CD14-positive monocyte (primary cell): ENCODE measurements around the gene FAM210A. TPM values are rescaled to one million over a fixed set of nuclear protein-coding genes. Genes with fewer than 3 reads are reported as not detected.

Experiments
- DNase-seq, 3 donors: peaks; one replicate each; pipeline ENCODE4 v3.0.0-alpha.2; 2011 to 2022
- H2AFZ ChIP-seq: 2 replicates; pipeline ENCODE4 v1.6.0; 2012; ENCODE audit warnings: mild to moderate bottlenecking, low read depth, low read length, inconsistent platforms; ENCODE audit not compliant: insufficient read depth, poor library complexity, severe bottlenecking
- H3K27ac ChIP-seq, 2 donors: 1 replicate in 1 of 2; 2 replicates in 1 of 2; pipeline ENCODE4 v1.5.1; 2012 to 2013; ENCODE audit warnings: low read length in 2 of 2, control low read depth in 1 of 2, inconsistent platforms in 1 of 2, low read depth in 1 of 2, mild to moderate bottlenecking in 1 of 2
- H3K27me3 ChIP-seq, 2 donors: one replicate each; pipeline versions ENCODE4 v1.6.0 to v1.6.1; 2011 to 2013; ENCODE audit warnings: low read length in 2 of 2; ENCODE audit not compliant: control insufficient read depth in 2 of 2, insufficient read depth in 2 of 2
- H3K36me3 ChIP-seq, 2 donors: replicated peaks in 1 of 2; 1 replicate in 1 of 2; 2 replicates in 1 of 2; pipeline versions ENCODE4 v1.5.1 to v1.6.1; 2012 to 2013; ENCODE audit warnings: low read length in 2 of 2, control low read depth in 1 of 2, inconsistent platforms in 1 of 2, mild to moderate bottlenecking in 1 of 2; ENCODE audit not compliant: insufficient read depth in 2 of 2, control insufficient read depth in 1 of 2
- H3K4me1 ChIP-seq, 2 donors: 1 replicate in 1 of 2; 2 replicates in 1 of 2; pipeline versions ENCODE4 v1.5.1 to v1.6.1; 2012 to 2013; ENCODE audit warnings: low read length in 2 of 2, control low read depth in 1 of 2, inconsistent platforms in 1 of 2, mild to moderate bottlenecking in 1 of 2, moderate library complexity in 1 of 2; ENCODE audit not compliant: insufficient read depth in 2 of 2, control insufficient read depth in 1 of 2
- H3K4me2 ChIP-seq: replicated peaks from 2 replicates; pipeline ENCODE3; 2012; ENCODE audit warnings: low read length, moderate library complexity, mild to moderate bottlenecking; ENCODE audit not compliant: poor library complexity, severe bottlenecking; ENCODE audit errors: extremely low read depth
- H3K4me3 ChIP-seq, 3 experiments: fragments of 200-600 bp in 1 of 3; sonication (generic) in 1 of 3; replicated peaks in 1 of 3; 1 replicate in 2 of 3; 2 replicates in 1 of 3; pipeline ENCODE4 v1.5.1; 2011 to 2013; ENCODE audit warnings: low read length in 3 of 3, mild to moderate bottlenecking in 3 of 3, control low read depth in 2 of 3, low read depth in 2 of 3, inconsistent platforms in 1 of 3, moderate library complexity in 1 of 3
- H3K79me2 ChIP-seq: 2 replicates; pipeline ENCODE4 v1.6.0; 2012; ENCODE audit warnings: mild to moderate bottlenecking, control low read depth, inconsistent platforms, low read length, moderate library complexity; ENCODE audit not compliant: insufficient read depth
- H3K9ac ChIP-seq: 2 replicates; pipeline ENCODE4 v1.6.0; 2017; ENCODE audit warnings: low read length, mild to moderate bottlenecking; ENCODE audit not compliant: insufficient read depth, poor library complexity, severe bottlenecking
- H3K9me3 ChIP-seq, 2 donors: replicated peaks in 1 of 2; 1 replicate in 1 of 2; 2 replicates in 1 of 2; pipeline versions ENCODE4 v1.5.1 to v1.6.1; 2012 to 2013; ENCODE audit warnings: low read length in 2 of 2, control low read depth in 1 of 2; ENCODE audit not compliant: control insufficient read depth in 1 of 2, insufficient read depth in 1 of 2
- H4K20me1 ChIP-seq: 2 replicates; pipeline ENCODE4 v1.6.0; 2012; ENCODE audit warnings: mild to moderate bottlenecking, low read length, control low read depth, moderate library complexity; ENCODE audit not compliant: insufficient read depth
- H3K27ac Mint-ChIP-seq, 7 donors: one replicate each; pipeline ENCODE4 v1.8.0; 2020; ENCODE audit warnings: mild to moderate bottlenecking in 7 of 7, mixed read lengths in 7 of 7, moderate library complexity in 6 of 7, inconsistent platforms in 2 of 7
- H3K27me3 Mint-ChIP-seq, 3 donors: one replicate each; pipeline ENCODE4 v1.8.0; 2021 to 2022; ENCODE audit warnings: low read depth in 3 of 3, mild to moderate bottlenecking in 3 of 3, mixed read lengths in 3 of 3, moderate library complexity in 3 of 3, inconsistent platforms in 1 of 3
- H3K36me3 Mint-ChIP-seq, 2 donors: one replicate each; pipeline ENCODE4 v1.8.0; 2020; ENCODE audit warnings: mixed read lengths in 2 of 2, inconsistent platforms in 1 of 2, mild to moderate bottlenecking in 1 of 2
- H3K4me1 Mint-ChIP-seq: one replicate; pipeline ENCODE4 v1.8.0; 2020; ENCODE audit warnings: mild to moderate bottlenecking, mixed read lengths
- H3K4me3 Mint-ChIP-seq, 2 donors: one replicate each; pipeline ENCODE4 v1.8.0; 2020; ENCODE audit warnings: mild to moderate bottlenecking in 2 of 2, mixed read lengths in 2 of 2, moderate library complexity in 1 of 2
- H3K9me3 Mint-ChIP-seq, 7 donors: one replicate each; pipeline ENCODE4 v1.8.0; 2020 to 2022; ENCODE audit warnings: mixed read lengths in 7 of 7, mild to moderate bottlenecking in 6 of 7, moderate library complexity in 6 of 7, inconsistent platforms in 2 of 7
- WGBS: methylation state at CpG from one replicate; pipeline ENCODE4 v1.1.5; 2013; ENCODE audit warnings: missing lambda C conversion rate; ENCODE audit not compliant: insufficient coverage; 5-methylcytosine and 5-hydroxymethylcytosine counted together
- intact Hi-C, 2 donors: fragments of 100-400 bp; cut with micrococcal nuclease; formaldehyde crosslinking; loops; one replicate each; pipeline versions ENCODE4 v1.15.0 to v1.15.1; 2023
- polyA plus RNA-seq, 3 donors: library from polyadenylated mRNA; depleted of rRNA in 1 of 3; unstranded in 2 of 3; stranded (reverse) in 1 of 3; fragments of 300-500 nt in 2 of 3; fragments of >200 nt in 1 of 3; fragmentation: Illumina TruSeq in 2 of 3; gene quantifications; 1 replicate in 2 of 3; 2 replicates in 1 of 3; pipeline ENCODE4 v1.2.3, GENCODE V29; 2012 to 2021
- TF ChIP-seq, protein P1 (sequence below): fragments of 200-600 bp; IDR thresholded peaks from one replicate; pipeline ENCODE4 v1.8.0; 2022; ENCODE audit warnings: antibody characterized with exemption, mild to moderate bottlenecking

FAM210A gene
- polyA plus RNA-seq, 3 donors, result 2.8 to 6.9 (median 6.9) TPM

DNA sequence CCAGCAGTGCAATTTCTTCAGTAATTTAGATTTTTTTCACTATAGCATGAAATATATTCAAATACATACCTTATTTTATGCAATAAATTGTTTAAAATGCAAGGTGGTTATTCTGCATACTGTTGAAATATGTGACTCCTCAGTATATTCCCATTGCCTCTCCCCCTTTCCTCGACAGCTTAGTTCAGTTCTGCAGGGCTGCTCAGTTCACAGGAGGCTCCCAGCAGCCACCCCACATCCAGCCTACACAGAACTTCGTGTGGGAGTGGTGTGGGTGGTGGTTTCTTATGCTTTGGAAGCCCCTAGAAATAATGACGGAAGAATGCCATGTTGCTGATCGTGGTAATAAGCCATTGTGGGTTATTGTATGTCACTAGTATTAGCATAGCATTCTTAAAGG lies 79.7 kb downstream of the FAM210A start:
- Mint-ChIP-seq H3K27me3 (peaks cover 9 to 17% (median 11%) of the 10 kb centered on the region in 3 donors), H3K4me3 (no peak overlapping the region), H3K4me1 (peaks cover 4% of the 10 kb centered on the region), H3K36me3 (peaks cover 19 to 30% of the 10 kb centered on the region in 2 donors), H3K9me3 (peaks cover 0 to 8% (median 2%) of the 10 kb centered on the region in 7 donors), H3K27ac (no peak overlapping the region)
- Histone ChIP-seq H3K9ac (no peak overlapping the region), H3K9me3 (no peaks in the 10 kb centered on the region), H4K20me1 (peaks cover 3% of the 10 kb centered on the region), H3K36me3 (peaks cover 8 to 22% of the 10 kb centered on the region in 2 donors), H3K27ac (no peak overlapping the region), H3K4me1 (peaks cover 3 to 8% of the 10 kb centered on the region in 2 donors), H3K4me2 (no peak overlapping the region), H3K79me2 (no peaks in the 10 kb centered on the region), H3K4me3 (no peak overlapping the region), H3K27me3 (peaks cover 0 to 5% of the 10 kb centered on the region in 2 donors), H2AFZ (no peak overlapping the region)
- WGBS, result no CpG with 5 or more reads among the region's 4 CpGs
- intact Hi-C loops, result no loop called here
- TF ChIP-seq, protein P1, sequence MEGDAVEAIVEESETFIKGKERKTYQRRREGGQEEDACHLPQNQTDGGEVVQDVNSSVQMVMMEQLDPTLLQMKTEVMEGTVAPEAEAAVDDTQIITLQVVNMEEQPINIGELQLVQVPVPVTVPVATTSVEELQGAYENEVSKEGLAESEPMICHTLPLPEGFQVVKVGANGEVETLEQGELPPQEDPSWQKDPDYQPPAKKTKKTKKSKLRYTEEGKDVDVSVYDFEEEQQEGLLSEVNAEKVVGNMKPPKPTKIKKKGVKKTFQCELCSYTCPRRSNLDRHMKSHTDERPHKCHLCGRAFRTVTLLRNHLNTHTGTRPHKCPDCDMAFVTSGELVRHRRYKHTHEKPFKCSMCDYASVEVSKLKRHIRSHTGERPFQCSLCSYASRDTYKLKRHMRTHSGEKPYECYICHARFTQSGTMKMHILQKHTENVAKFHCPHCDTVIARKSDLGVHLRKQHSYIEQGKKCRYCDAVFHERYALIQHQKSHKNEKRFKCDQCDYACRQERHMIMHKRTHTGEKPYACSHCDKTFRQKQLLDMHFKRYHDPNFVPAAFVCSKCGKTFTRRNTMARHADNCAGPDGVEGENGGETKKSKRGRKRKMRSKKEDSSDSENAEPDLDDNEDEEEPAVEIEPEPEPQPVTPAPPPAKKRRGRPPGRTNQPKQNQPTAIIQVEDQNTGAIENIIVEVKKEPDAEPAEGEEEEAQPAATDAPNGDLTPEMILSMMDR, result no peak
- DNase-seq, result no peak

DNA sequence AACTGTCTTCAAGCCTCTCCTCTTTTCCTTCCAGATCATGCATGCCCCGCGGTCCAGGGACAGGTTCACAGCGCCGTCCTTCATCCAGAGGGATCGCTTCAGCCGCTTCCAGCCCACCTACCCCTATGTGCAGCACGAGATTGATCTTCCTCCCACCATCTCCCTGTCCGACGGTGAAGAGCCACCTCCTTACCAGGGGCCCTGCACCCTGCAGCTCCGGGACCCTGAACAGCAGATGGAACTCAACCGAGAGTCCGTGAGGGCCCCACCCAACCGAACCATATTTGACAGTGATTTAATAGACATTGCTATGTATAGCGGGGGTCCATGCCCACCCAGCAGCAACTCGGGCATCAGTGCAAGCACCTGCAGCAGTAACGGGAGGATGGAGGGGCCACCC lies 81.3 kb downstream of the FAM210A start:
- Mint-ChIP-seq H3K36me3 (peaks cover 26 to 30% of the 10 kb centered on the region in 2 donors), H3K4me1 (peaks cover 13% of the 10 kb centered on the region), H3K27ac (no peak overlapping the region), H3K27me3 (peaks cover 24 to 32% (median 25%) of the 10 kb centered on the region in 3 donors), H3K9me3 (peaks cover 0 to 8% (median 2%) of the 10 kb centered on the region in 7 donors), H3K4me3 (no peak overlapping the region)
- no peak overlapping the region for H3K9ac ChIP-seq
- no peak overlapping the region for H3K27ac ChIP-seq
- intact Hi-C loops, result no loop called here
- H3K4me1 ChIP-seq, result peaks cover 9 to 15% of the 10 kb centered on the region in 2 donors
- H3K4me3 ChIP-seq, result no peak overlapping the region
- peaks cover 8 to 22% of the 10 kb centered on the region in 2 donors for H3K36me3 ChIP-seq
- no peaks in the 10 kb centered on the region for H3K79me2 ChIP-seq
- no peak overlapping the region for H2AFZ ChIP-seq
- TF ChIP-seq, protein P1, result no peak
- H4K20me1 ChIP-seq, result peaks cover 16% of the 10 kb centered on the region
- peaks cover 2 to 17% of the 10 kb centered on the region in 2 donors for H3K27me3 ChIP-seq
- 96% methylated on average over 12 of the region's 16 CpGs for WGBS
- H3K4me2 ChIP-seq, result no peak overlapping the region
- H3K9me3 ChIP-seq, result peaks cover 0 to 3% of the 10 kb centered on the region in 2 donors
- no peak for DNase-seq
